ENCODE results near the gene NLE1. TPM values are rescaled to one million over a fixed set of nuclear protein-coding genes. Genes with fewer than 3 reads are reported as not detected.

NLE1 gene
- total and polyA plus RNA-seq, 2 donors (not counting 1 experiment from before 2014, with no cell fraction given): 16.5 to 17.5 TPM

DNA sequence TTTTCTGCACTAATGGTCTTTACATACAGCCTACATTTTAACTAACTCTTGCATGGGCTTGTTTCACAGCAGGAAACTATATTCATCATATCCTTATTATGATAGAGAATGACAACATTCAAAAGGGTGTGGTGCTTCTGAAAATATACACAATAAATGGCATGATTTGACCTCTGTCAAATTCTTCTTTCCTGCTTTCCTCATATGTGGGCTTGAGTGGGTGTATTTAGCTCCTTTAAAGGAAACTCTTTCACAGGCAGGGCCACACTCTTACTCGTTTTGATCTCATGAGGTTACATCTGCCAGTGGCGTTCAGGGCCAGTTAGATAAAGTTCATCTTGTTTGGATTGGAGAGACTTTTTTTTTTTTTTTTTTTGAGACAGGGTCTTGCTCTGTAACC is 46.0 kb upstream of the NLE1 start:
- Mint-ChIP-seq H3K4me3 (no peak overlapping the region), H3K9me3 (ENCODE audit: insufficient read depth) (no peaks in the 10 kb centered on the region), H3K4me1 (no peaks in the 10 kb centered on the region), H3K27ac (no peak overlapping the region), H3K27me3 (peaks cover 18% of the 10 kb centered on the region)
- Histone ChIP-seq H3K27me3 (replicated peaks in 1 of 4; ENCODE audit: control extremely low read depth in 1 of 4, control insufficient read depth in 3 of 4, insufficient read depth in 4 of 4, low read length in 3 of 4) (peaks cover 0 to 2% (median 0%) of the 10 kb centered on the region in 4 experiments), H3K9ac (ENCODE audit: low read length) (no peak overlapping the region), H3K27ac (ENCODE audit: low read length in 2 of 2) (no peak overlapping the region), H3K9me3 (ENCODE audit: control extremely low read depth in 1 of 3, control insufficient read depth in 2 of 3, insufficient read depth in 1 of 3, low read length in 2 of 3) (no peaks in the 10 kb centered on the region), H3K4me3 (ENCODE audit: control extremely low read depth in 1 of 5, extremely low read depth in 1 of 5, insufficient read depth in 1 of 5, low read depth in 2 of 5, low read length in 4 of 5) (no peak overlapping the region), H2AFZ (ENCODE audit: insufficient read depth, low read depth, low read length, poor library complexity, severe bottlenecking) (no peak overlapping the region), H3K79me2 (ENCODE audit: control insufficient read depth, insufficient read depth, low read length) (no peaks in the 10 kb centered on the region), H3K36me3 (replicated peaks in 1 of 2; ENCODE audit: control extremely low read depth in 1 of 2, control insufficient read depth in 1 of 2, extremely low read depth in 1 of 2, insufficient read depth in 2 of 2, low read length in 1 of 2) (no peaks in the 10 kb centered on the region), H4K20me1 (ENCODE audit: control insufficient read depth, insufficient read depth, low read length, poor library complexity, severe bottlenecking) (no peaks in the 10 kb centered on the region), H3K4me2 (replicated peaks; ENCODE audit: low read depth, low read length, poor library complexity, severe bottlenecking) (no peak overlapping the region), H3K4me1 (ENCODE audit: control insufficient read depth in 2 of 2, insufficient read depth in 2 of 2, low read length in 2 of 2) (no peaks in the 10 kb centered on the region)
- intact Hi-C loops (cut with micrococcal nuclease): no loop called here
- TF ChIP-seq EZH2 (IDR thresholded peaks at IDR 0.05; ENCODE audit: borderline replicate concordance, insufficient read depth, low read depth, low read length, poor library complexity, severe bottlenecking) (no peak), CTCF (IDR thresholded peaks at IDR 0.05) (no peak)
- ATAC-seq (ENCODE audit: low read depth) (no peak), DNase-seq (no peak)
- ChIA-PET CTCF (interaction anchor here (0.6 to 0.7 kb wide), 2 partner anchors 8 to 307 kb away, joined by 3 to 4 read pairs; no protein-coding TSS in a partner anchor), POLR2A (no interaction called here)
- 55% methylated on average over 2 of the region's 2 CpGs for WGBS (ENCODE audit: insufficient coverage)

GRCh38 chr17:35187481-35187880 is 45.4 kb upstream of the NLE1 start:
- Histone ChIP-seq H2AFZ (ENCODE audit: insufficient read depth, low read depth, low read length, poor library complexity, severe bottlenecking) (no peak overlapping the region), H3K27ac (ENCODE audit: low read length in 2 of 2) (no peak overlapping the region), H3K9ac (ENCODE audit: low read length) (no peak overlapping the region), H4K20me1 (ENCODE audit: control insufficient read depth, insufficient read depth, low read length, poor library complexity, severe bottlenecking) (no peaks in the 10 kb centered on the region), H3K4me2 (replicated peaks; ENCODE audit: low read depth, low read length, poor library complexity, severe bottlenecking) (no peak overlapping the region), H3K4me3 (ENCODE audit: control extremely low read depth in 1 of 5, extremely low read depth in 1 of 5, insufficient read depth in 1 of 5, low read depth in 2 of 5, low read length in 4 of 5) (no peak overlapping the region), H3K36me3 (replicated peaks in 1 of 2; ENCODE audit: control extremely low read depth in 1 of 2, control insufficient read depth in 1 of 2, extremely low read depth in 1 of 2, insufficient read depth in 2 of 2, low read length in 1 of 2) (no peaks in the 10 kb centered on the region), H3K79me2 (ENCODE audit: control insufficient read depth, insufficient read depth, low read length) (no peaks in the 10 kb centered on the region), H3K9me3 (ENCODE audit: control extremely low read depth in 1 of 3, control insufficient read depth in 2 of 3, insufficient read depth in 1 of 3, low read length in 2 of 3) (no peaks in the 10 kb centered on the region), H3K4me1 (ENCODE audit: control insufficient read depth in 2 of 2, insufficient read depth in 2 of 2, low read length in 2 of 2) (no peaks in the 10 kb centered on the region), H3K27me3 (replicated peaks in 1 of 4; ENCODE audit: control extremely low read depth in 1 of 4, control insufficient read depth in 3 of 4, insufficient read depth in 4 of 4, low read length in 3 of 4) (peaks cover 0 to 2% (median 0%) of the 10 kb centered on the region in 4 experiments)
- TF ChIP-seq CTCF (IDR thresholded peaks at IDR 0.05) (no peak), EZH2 (IDR thresholded peaks at IDR 0.05; ENCODE audit: borderline replicate concordance, insufficient read depth, low read depth, low read length, poor library complexity, severe bottlenecking) (no peak)
- no peak for DNase-seq
- 100% methylated on average over 1 of the region's 2 CpGs for WGBS (ENCODE audit: insufficient coverage)
- ChIA-PET POLR2A (no interaction called here), CTCF (interaction anchor here (0.7 kb wide), 1 partner anchor 9 kb away, joined by 4 read pairs; no protein-coding TSS in a partner anchor)
- H3K4me1 Mint-ChIP-seq: no peaks in the 10 kb centered on the region
- H3K27ac Mint-ChIP-seq: no peak overlapping the region
- no peak overlapping the region for H3K4me3 Mint-ChIP-seq
- H3K27me3 Mint-ChIP-seq: peaks cover 21% of the 10 kb centered on the region
- intact Hi-C loops (cut with micrococcal nuclease): no loop called here
- no peaks in the 10 kb centered on the region for H3K9me3 Mint-ChIP-seq (ENCODE audit: insufficient read depth)
- no peak for ATAC-seq (ENCODE audit: low read depth)

All from B cell (primary cell).